Liver (tissue), 3 donors: Measurements from ENCODE around the gene TMEM191B.
"Not testable (repeated sequence)": the region's sequence is repeated elsewhere in the genome, so short reads cannot be mapped to it uniquely, and the experiment has no call there.

Source experiments
- JUND ChIP-seq, 2 donors: IDR thresholded peaks; 2 replicates each; pipeline ENCODE4 v1.6.1; 2016; ENCODE audit warnings: antibody characterized with exemption in 2 of 2
- RAD21 ChIP-seq, 2 donors: IDR thresholded peaks; 2 replicates each; pipeline ENCODE4 v1.6.1; 2016; ENCODE audit warnings: antibody characterized with exemption in 2 of 2, mild to moderate bottlenecking in 2 of 2
- RXRA ChIP-seq, 2 donors: IDR thresholded peaks; 2 replicates each; pipeline ENCODE4 v1.6.1; 2017 to 2018; ENCODE audit warnings: antibody characterized with exemption in 2 of 2, mild to moderate bottlenecking in 1 of 2
- YY1 ChIP-seq: IDR thresholded peaks from 2 replicates; pipeline ENCODE4 v1.6.1; 2016; ENCODE audit warnings: antibody characterized with exemption, mild to moderate bottlenecking
- TF ChIP-seq, protein P1 (sequence below): fragments of 150-350 bp; IDR thresholded peaks from 2 replicates; pipeline ENCODE4 v1.5.1; 2017; ENCODE audit warnings: improper control_type of control experiment, low read depth, low read length; ENCODE audit not compliant: missing input control
- TF ChIP-seq, protein P2 (sequence below): IDR thresholded peaks from 2 replicates; pipeline ENCODE4 v1.6.1; 2016; ENCODE audit warnings: antibody characterized with exemption, mild to moderate bottlenecking
- donor health status: healthy.
- donor health status: healthy.

DNA sequence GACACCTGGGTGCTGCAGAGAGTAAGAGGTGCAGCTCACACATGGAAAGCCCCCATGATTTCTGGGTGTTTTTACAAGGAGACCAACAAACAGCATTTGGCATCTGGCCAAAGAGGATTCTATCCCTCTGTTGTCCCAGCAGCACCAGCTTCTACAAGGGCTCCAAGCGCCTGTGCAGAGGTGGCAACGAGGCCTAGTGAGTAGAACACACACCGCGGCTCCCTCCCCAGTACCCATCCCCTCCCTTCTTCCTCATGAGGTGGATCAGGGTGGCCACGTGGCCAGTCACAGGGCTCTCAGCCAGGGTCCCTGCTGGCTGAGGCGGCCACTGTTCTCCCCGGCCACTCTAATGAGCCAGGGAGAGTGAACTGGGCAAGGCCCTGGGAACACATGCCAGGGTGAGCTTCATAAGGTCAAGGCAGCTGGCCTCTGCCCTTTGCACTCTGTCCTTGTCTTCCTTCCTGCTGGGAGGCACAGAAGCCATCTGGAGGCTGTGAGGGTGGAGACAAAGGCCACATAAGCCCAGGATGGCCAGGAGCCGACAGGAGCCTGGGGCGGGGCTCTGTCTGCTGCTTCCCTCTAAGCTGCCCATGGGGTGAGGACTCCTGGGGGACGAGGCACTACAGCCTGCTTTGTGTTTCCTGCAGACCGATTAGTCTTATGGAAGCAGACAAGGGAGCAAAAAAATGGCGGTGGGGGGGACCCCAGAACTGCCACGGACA is 22.0 kb downstream of the TMEM191B start:
- TF ChIP-seq, protein P1, sequence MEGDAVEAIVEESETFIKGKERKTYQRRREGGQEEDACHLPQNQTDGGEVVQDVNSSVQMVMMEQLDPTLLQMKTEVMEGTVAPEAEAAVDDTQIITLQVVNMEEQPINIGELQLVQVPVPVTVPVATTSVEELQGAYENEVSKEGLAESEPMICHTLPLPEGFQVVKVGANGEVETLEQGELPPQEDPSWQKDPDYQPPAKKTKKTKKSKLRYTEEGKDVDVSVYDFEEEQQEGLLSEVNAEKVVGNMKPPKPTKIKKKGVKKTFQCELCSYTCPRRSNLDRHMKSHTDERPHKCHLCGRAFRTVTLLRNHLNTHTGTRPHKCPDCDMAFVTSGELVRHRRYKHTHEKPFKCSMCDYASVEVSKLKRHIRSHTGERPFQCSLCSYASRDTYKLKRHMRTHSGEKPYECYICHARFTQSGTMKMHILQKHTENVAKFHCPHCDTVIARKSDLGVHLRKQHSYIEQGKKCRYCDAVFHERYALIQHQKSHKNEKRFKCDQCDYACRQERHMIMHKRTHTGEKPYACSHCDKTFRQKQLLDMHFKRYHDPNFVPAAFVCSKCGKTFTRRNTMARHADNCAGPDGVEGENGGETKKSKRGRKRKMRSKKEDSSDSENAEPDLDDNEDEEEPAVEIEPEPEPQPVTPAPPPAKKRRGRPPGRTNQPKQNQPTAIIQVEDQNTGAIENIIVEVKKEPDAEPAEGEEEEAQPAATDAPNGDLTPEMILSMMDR, result not testable (repeated sequence)
- not testable (repeated sequence) for TF ChIP-seq RXRA (IDR thresholded peaks at IDR 0.05); RAD21 (IDR thresholded peaks at IDR 0.05); YY1; JUND (IDR thresholded peaks at IDR 0.05)
- TF ChIP-seq, protein P2, sequence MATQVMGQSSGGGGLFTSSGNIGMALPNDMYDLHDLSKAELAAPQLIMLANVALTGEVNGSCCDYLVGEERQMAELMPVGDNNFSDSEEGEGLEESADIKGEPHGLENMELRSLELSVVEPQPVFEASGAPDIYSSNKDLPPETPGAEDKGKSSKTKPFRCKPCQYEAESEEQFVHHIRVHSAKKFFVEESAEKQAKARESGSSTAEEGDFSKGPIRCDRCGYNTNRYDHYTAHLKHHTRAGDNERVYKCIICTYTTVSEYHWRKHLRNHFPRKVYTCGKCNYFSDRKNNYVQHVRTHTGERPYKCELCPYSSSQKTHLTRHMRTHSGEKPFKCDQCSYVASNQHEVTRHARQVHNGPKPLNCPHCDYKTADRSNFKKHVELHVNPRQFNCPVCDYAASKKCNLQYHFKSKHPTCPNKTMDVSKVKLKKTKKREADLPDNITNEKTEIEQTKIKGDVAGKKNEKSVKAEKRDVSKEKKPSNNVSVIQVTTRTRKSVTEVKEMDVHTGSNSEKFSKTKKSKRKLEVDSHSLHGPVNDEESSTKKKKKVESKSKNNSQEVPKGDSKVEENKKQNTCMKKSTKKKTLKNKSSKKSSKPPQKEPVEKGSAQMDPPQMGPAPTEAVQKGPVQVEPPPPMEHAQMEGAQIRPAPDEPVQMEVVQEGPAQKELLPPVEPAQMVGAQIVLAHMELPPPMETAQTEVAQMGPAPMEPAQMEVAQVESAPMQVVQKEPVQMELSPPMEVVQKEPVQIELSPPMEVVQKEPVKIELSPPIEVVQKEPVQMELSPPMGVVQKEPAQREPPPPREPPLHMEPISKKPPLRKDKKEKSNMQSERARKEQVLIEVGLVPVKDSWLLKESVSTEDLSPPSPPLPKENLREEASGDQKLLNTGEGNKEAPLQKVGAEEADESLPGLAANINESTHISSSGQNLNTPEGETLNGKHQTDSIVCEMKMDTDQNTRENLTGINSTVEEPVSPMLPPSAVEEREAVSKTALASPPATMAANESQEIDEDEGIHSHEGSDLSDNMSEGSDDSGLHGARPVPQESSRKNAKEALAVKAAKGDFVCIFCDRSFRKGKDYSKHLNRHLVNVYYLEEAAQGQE, result not testable (repeated sequence)
